Measurements from ENCODE around the gene KCNB1.

- no peak for TF ChIP-seq POLR2AphosphoS5 (IDR thresholded peaks at IDR 0.05; ENCODE audit: low read depth, low read length)
- TF ChIP-seq POLR2A (IDR thresholded peaks at IDR 0.05; ENCODE audit: low read depth, low read length), result no peak
- TF ChIP-seq SPI1 (IDR thresholded peaks at IDR 0.05; ENCODE audit: low read depth, low read length), result no peak
These were observed 19.8 kb downstream of the KCNB1 start for GRCh38 chr20:49462626-49463025.
